ENCODE results near the gene CCDC92B. TPM values are rescaled to one million over a fixed set of nuclear protein-coding genes. Genes with fewer than 3 reads are reported as not detected.

CCDC92B gene
- total and polyA plus RNA-seq, 10 of the 15 experiments (the other 5 are each of a cell fraction or from before 2014, with no cell fraction given) = not detected

DNA sequence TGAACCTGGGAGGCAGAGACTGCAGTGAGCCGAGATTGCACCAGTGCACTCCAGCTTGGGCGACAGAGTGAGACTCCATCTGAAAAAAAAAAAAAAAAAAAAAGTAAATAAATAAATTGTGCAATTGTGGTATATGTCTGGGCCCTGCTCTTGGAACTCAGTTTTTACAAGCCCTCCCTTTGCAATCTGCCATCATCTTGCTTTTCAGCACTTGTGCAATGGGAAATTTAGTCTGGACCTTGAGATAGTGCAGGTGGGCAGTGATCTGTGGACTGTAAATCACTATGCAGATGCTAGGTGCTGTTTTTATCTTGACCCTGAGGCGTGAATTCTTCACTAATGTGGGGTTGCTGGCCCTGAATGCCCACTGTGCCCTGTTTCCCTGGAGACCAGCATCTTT, 40.2 kb upstream of the CCDC92B start (continued):
- TF ChIP-seq MEF2A (IDR thresholded peaks at IDR 0.05; ENCODE audit: insufficient read depth, low read depth, low read length) = no peak
- TF ChIP-seq SIX5 (IDR thresholded peaks at IDR 0.05; ENCODE audit: low read depth, low read length, severe bottlenecking) = no peak
- no peak for TF ChIP-seq IRF4 (IDR thresholded peaks at IDR 0.05; ENCODE audit: low read depth, low read length)

DNA sequence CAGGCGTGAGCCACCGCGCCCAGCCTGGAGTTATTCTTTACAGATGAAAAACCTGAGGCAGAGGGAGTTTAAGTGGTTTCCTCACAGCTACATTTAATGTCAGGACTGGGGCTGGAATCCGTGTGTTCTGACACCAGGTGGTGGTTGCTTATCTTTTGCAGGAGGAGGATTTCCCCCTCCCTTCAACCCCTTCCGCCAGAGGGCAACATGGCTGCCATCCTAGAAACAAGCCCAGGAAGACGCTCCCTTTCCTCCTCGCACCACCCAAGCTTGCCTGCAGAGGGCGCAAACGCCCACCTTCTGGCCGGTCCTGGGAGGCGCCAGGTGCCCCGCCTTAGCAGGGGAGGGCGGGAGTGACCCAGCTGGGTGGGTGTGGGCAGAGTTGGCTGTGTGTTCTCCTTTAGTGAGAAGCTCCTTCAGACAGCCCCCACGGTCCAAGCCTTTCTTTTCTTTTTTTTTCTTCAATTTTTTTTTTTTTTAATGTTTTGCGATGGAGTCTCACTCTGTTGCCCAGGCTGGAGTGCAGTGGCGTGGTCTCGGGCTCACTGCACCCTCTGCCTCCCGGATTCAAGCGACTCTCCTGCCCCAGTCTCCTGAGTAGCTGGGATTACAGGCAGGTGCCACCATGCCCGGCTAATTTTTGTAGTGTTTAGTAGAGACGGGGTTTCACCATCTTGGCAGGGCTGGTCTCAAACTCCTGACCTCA, 36.9 kb upstream of the CCDC92B start:
- H3K9ac ChIP-seq (ENCODE audit: control insufficient read depth, insufficient read depth, low read length) = no peak overlapping the region
- peak overlapping the region; percentile 48 for H3K4me2 ChIP-seq (ENCODE audit: control insufficient read depth, insufficient read depth)
- SMC1A ChIA-PET (ENCODE audit: uncharacterized antibody, unreplicated experiment) = interaction anchor here (0.6 to 1.0 kb wide), 4 partner anchors 51 to 227 kb away, joined by 3 read pairs; no protein-coding TSS in a partner anchor
- CTCF ChIA-PET = interaction anchor here (0.6 to 2.2 kb wide), 9 partner anchors 13 to 228 kb away, joined by 3 to 7 read pairs (median 3); no protein-coding TSS in a partner anchor
- DNase-seq (ENCODE audit: low read depth, low spot score) (peak; percentile 61), ATAC-seq (peak; percentile 99), FAIRE-seq (peak; percentile 41)
- H3K9me3 ChIP-seq (replicated peaks; ENCODE audit: control insufficient read depth, insufficient read depth, low read length) = no peaks in the 10 kb centered on the region
- RAD21 ChIA-PET (ENCODE audit: unreplicated experiment) = interaction anchor here (0.9 to 1.8 kb wide), 3 partner anchors 29 to 404 kb away, joined by 3 to 6 read pairs (median 3); no protein-coding TSS in a partner anchor
- intact Hi-C loops (cut with micrococcal nuclease; ENCODE audit: unreplicated experiment) (loop anchor here (2.0 kb wide), 1 partner anchor 144 kb away; no protein-coding TSS in a partner anchor), in situ Hi-C loops (cut with MboI) (no loop called here)
- POLR2A ChIA-PET = interaction anchor here (0.7 kb wide), 2 partner anchors 13 to 196 kb away, joined by 3 to 8 read pairs; no protein-coding TSS in a partner anchor
- BruUV-seq (replicated peaks) = no TSS peak
- peaks cover 2% of the 10 kb centered on the region for H3K4me1 ChIP-seq (ENCODE audit: control insufficient read depth, insufficient read depth, low read length)
- WGBS (ENCODE audit: insufficient coverage, insufficient replicate concordance, low lambda C conversion rate, missing lambda C conversion rate) = 27% methylated on average over 19 of the region's 21 CpGs
- H3K4me3 ChIP-seq = no peak overlapping the region
- no peak overlapping the region for H3K27ac ChIP-seq (ENCODE audit: control insufficient read depth, insufficient read depth)
- no peaks in the 10 kb centered on the region for H3K36me3 ChIP-seq (ENCODE audit: control insufficient read depth in 2 of 2, insufficient read depth in 2 of 2, low read length in 1 of 2)
- H2AFZ ChIP-seq (ENCODE audit: control insufficient read depth, low read depth, low read length) = peak overlapping the region; percentile 81
- H4K20me1 ChIP-seq (ENCODE audit: control insufficient read depth, insufficient read depth) = no peaks in the 10 kb centered on the region
- no peaks in the 10 kb centered on the region for H3K79me2 ChIP-seq (ENCODE audit: control insufficient read depth, insufficient read depth, low read length)
- H3K27me3 ChIP-seq (replicated peaks in 1 of 2; ENCODE audit: control insufficient read depth in 2 of 2, insufficient read depth in 2 of 2, low read length in 1 of 2) = no peaks in the 10 kb centered on the region; a peak in 1 of 4 replicates
- TF ChIP-seq ZBTB33 (IDR thresholded peaks at IDR 0.05) (no peak), TCF3 (IDR thresholded peaks at IDR 0.05; ENCODE audit: borderline replicate concordance, insufficient read depth, low read depth, low read length) (peak; percentile 81; the same call in 1 of the 2 replicates), SPI1 (IDR thresholded peaks at IDR 0.05; ENCODE audit: borderline replicate concordance, insufficient read depth, low read depth, low read length) (no peak), SREBF1 (IDR thresholded peaks at IDR 0.05; ENCODE audit: low read length) (no peak), YY1 (IDR thresholded peaks at IDR 0.05; ENCODE audit: low read depth, low read length) (peak; percentile 94), TCF12 (IDR thresholded peaks at IDR 0.05; ENCODE audit: low read depth, low read length) (0 out of 2 replicates have a peak, but pooled peaks have one; percentile 49), SMC3 (IDR thresholded peaks at IDR 0.05; ENCODE audit: borderline replicate concordance, low read length) (peak; percentile 59), DPF2 (IDR thresholded peaks at IDR 0.05) (no peak), SP1 (IDR thresholded peaks at IDR 0.05; ENCODE audit: low read depth, low read length) (peak; percentile 15), RAD21 (IDR thresholded peaks at IDR 0.05; ENCODE audit: insufficient read depth, low read depth, low read length) (peak; percentile 74), NRF1 (conservative IDR thresholded peaks at IDR 0.05; ENCODE audit: low read depth, low read length) (no peak), CTCF (IDR thresholded peaks at IDR 0.05 in 2 of 3, conservative IDR thresholded peaks at IDR 0.05 in 1 of 3; ENCODE audit: control insufficient read depth in 2 of 3, extremely low read depth in 1 of 3, insufficient read depth in 1 of 3, low read depth in 3 of 3, low read length in 3 of 3) (peak; percentile 76 to 87 (median 86)), MTA2 (IDR thresholded peaks at IDR 0.05; ENCODE audit: low read depth) (no peak)
- TF ChIP-seq, protein P1, sequence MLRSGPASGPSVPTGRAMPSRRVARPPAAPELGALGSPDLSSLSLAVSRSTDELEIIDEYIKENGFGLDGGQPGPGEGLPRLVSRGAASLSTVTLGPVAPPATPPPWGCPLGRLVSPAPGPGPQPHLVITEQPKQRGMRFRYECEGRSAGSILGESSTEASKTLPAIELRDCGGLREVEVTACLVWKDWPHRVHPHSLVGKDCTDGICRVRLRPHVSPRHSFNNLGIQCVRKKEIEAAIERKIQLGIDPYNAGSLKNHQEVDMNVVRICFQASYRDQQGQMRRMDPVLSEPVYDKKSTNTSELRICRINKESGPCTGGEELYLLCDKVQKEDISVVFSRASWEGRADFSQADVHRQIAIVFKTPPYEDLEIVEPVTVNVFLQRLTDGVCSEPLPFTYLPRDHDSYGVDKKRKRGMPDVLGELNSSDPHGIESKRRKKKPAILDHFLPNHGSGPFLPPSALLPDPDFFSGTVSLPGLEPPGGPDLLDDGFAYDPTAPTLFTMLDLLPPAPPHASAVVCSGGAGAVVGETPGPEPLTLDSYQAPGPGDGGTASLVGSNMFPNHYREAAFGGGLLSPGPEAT (IDR thresholded peaks at IDR 0.05; ENCODE audit: low read depth) = no peak

All from GM12878 (cell line).